C4-2B (cell line): ENCODE data around the gene MICAL2.

Experiments used
- ZFX ChIP-seq: fragments of 450-650 bp; IDR thresholded peaks from 2 replicates; pipeline ENCODE4 v1.6.1; 2017
- TF ChIP-seq, protein P1 (sequence below): fragments of 450-650 bp; conservative IDR thresholded peaks from 2 replicates; pipeline ENCODE4 v1.5.1; 2017; ENCODE audit warnings: mild to moderate bottlenecking

DNA sequence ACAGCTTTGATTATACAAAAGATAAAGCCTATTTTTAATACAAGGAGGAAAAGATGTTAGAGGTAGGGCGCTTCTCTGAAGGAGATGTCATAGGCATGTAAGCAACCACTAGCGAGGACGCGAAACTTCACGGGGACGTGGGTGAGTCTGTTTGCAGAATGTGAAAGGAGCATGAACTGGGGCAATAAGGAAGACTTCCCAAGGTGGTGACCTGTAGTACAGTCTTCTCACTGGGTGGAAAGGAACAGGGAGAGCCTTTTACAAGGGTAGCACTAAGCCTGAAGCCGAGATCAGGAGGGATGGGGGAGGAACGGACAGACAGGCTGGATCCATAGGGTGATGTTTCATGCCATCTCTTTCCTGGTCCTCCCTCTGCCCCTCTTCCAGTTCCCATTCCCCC is 10.0 kb upstream of the MICAL2 start:
- TF ChIP-seq, protein P1, sequence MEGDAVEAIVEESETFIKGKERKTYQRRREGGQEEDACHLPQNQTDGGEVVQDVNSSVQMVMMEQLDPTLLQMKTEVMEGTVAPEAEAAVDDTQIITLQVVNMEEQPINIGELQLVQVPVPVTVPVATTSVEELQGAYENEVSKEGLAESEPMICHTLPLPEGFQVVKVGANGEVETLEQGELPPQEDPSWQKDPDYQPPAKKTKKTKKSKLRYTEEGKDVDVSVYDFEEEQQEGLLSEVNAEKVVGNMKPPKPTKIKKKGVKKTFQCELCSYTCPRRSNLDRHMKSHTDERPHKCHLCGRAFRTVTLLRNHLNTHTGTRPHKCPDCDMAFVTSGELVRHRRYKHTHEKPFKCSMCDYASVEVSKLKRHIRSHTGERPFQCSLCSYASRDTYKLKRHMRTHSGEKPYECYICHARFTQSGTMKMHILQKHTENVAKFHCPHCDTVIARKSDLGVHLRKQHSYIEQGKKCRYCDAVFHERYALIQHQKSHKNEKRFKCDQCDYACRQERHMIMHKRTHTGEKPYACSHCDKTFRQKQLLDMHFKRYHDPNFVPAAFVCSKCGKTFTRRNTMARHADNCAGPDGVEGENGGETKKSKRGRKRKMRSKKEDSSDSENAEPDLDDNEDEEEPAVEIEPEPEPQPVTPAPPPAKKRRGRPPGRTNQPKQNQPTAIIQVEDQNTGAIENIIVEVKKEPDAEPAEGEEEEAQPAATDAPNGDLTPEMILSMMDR: no peak
- TF ChIP-seq ZFX: no peak
